HG03045 (cell line): ENCODE results near the gene CNGB1.
"Not testable (repeated sequence)": the region's sequence is repeated elsewhere in the genome, so short reads cannot be mapped to it uniquely, and the experiment has no call there.

Experiments used
- ATAC-seq: cut with Tn5 transposase; IDR thresholded peaks from one replicate; pipeline ENCODE4 v1.9.1; 2021; ENCODE audit warnings: mild to moderate bottlenecking, moderate library complexity; ENCODE audit not compliant: unreplicated experiment

The CNGB1 gene

GRCh38 chr16:57938484-57938883 lies 32.4 kb downstream of the CNGB1 start:
- ATAC-seq = no peak

- no peak for ATAC-seq
Observed at GRCh38 chr16:57937861-57938260, 33.1 kb downstream of the CNGB1 start.

GRCh38 chr16:57935904-57936303 lies 35.0 kb downstream of the CNGB1 start:
- ATAC-seq = no peak

- no peak for ATAC-seq
Observed at GRCh38 chr16:57930533-57930932, 40.4 kb downstream of the CNGB1 start.

GRCh38 chr16:57929250-57929649 lies 41.7 kb downstream of the CNGB1 start:
- no peak for ATAC-seq

GRCh38 chr16:57926041-57926440 lies 44.9 kb downstream of the CNGB1 start:
- ATAC-seq = no peak

- no peak for ATAC-seq
Observed at GRCh38 chr16:57925310-57925709, 45.6 kb downstream of the CNGB1 start.

- no peak for ATAC-seq
Observed at GRCh38 chr16:57924514-57924913, 46.4 kb downstream of the CNGB1 start.

- ATAC-seq = no peak
Observed at GRCh38 chr16:57923841-57924240, 47.1 kb downstream of the CNGB1 start.

GRCh38 chr16:57923418-57923817 lies 47.5 kb downstream of the CNGB1 start:
- ATAC-seq = no peak

GRCh38 chr16:57920880-57921229 lies 50.1 kb downstream of the CNGB1 start:
- no peak for ATAC-seq

GRCh38 chr16:57920215-57920879 lies 50.6 kb downstream of the CNGB1 start:
- ATAC-seq = no peak

GRCh38 chr16:57918994-57919393 lies 51.9 kb downstream of the CNGB1 start:
- no peak for ATAC-seq

GRCh38 chr16:57918444-57918843 lies 52.5 kb downstream of the CNGB1 start:
- no peak for ATAC-seq

GRCh38 chr16:57917929-57918328 lies 53.0 kb downstream of the CNGB1 start:
- not testable (repeated sequence) for ATAC-seq

- ATAC-seq = not testable (repeated sequence)
Observed at GRCh38 chr16:57917489-57917888, 53.4 kb downstream of the CNGB1 start.

- ATAC-seq = no peak
Observed at GRCh38 chr16:57916735-57917438, 54.0 kb downstream of the CNGB1 start.

- no peak for ATAC-seq
Observed at GRCh38 chr16:57915811-57916488, 55.0 kb downstream of the CNGB1 start.

- ATAC-seq = no peak
Observed at GRCh38 chr16:57915267-57915666, 55.7 kb downstream of the CNGB1 start.

- no peak for ATAC-seq
Observed at GRCh38 chr16:57914244-57915173, 56.4 kb downstream of the CNGB1 start.
